Kidney epithelial cell (primary cell): ENCODE data around the gene KNOP1. TPM values are rescaled to one million over a fixed set of nuclear protein-coding genes. Genes with fewer than 3 reads are reported as not detected.
A peak's percentile ranks its signal among the peaks of the same experiment; 100 is the strongest.

ENCODE experiments used
- DNase-seq: peaks from one replicate; pipeline ENCODE4 v3.0.0-alpha.2; 2010; ENCODE audit warnings: low read depth
- H3K27me3 ChIP-seq: 2 replicates; pipeline ENCODE4 v1.6.0; 2011; ENCODE audit warnings: low read length; ENCODE audit not compliant: control insufficient read depth, insufficient read depth
- H3K36me3 ChIP-seq: 2 replicates; pipeline ENCODE4 v1.5.1; 2011; ENCODE audit warnings: low read length; ENCODE audit not compliant: control insufficient read depth, insufficient read depth
- H3K4me3 ChIP-seq: 2 replicates; pipeline ENCODE4 v1.5.1; 2011; ENCODE audit warnings: low read depth, mild to moderate bottlenecking, control low read depth, low read length
- total RNA-seq: library from RNA; depleted of rRNA; stranded (reverse); fragments of >200 nt; gene quantifications from 2 replicates; pipeline ENCODE4 v1.2.3, GENCODE V29; 2015
- TF ChIP-seq, protein P1 (sequence below): IDR thresholded peaks from 2 replicates; pipeline ENCODE4 v1.5.1; 2011; ENCODE audit warnings: mild to moderate bottlenecking, moderate library complexity, low read length, control low read depth, inconsistent platforms; ENCODE audit not compliant: insufficient read depth, poor library complexity, severe bottlenecking

The KNOP1 gene
- total RNA-seq, 1 donor from 2014 or later = 32.8 TPM

DNA sequence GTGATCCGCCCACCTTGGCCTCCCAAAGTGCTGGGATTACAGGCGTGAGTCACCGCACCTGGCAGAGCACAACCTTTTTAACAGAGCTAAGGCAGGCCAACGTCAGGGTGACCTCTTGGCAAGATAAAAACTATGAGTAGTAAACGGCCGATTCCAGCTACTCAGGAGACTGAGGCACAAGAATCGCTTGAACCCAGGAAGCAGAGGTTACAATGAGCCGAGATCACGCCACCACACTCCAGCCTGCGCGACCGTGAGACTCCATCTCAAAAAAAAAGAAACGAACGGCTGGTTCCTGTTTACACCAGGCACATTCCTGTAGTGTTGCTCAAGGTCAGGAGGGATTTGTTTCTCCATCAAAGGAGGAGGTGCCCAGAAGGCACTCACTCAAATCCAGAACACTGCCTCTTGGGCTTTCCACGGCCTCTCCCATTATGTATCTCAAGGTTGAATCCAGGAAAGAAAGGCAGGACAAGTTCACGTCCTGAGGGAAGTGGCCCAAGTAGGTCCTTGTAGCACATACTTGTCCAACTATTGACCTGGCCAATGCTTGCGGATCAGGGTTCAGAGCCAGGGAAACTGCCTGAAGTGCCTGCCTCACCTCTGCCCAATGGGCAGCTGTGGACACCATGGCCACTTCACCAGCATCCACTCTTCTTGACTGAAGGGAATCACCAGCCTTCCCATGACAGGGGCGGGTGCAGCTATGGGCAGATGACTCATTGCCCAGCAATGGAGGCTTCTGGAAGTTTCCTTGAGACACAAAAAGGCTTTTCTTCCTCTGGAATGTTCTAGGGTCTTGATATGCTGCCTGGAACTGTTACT is 13.5 kb downstream of the KNOP1 start:
- Histone ChIP-seq H3K36me3 (peaks cover 5% of the 10 kb centered on the region), H3K27me3 (no peaks in the 10 kb centered on the region), H3K4me3 (no peak overlapping the region)
- TF ChIP-seq, protein P1, sequence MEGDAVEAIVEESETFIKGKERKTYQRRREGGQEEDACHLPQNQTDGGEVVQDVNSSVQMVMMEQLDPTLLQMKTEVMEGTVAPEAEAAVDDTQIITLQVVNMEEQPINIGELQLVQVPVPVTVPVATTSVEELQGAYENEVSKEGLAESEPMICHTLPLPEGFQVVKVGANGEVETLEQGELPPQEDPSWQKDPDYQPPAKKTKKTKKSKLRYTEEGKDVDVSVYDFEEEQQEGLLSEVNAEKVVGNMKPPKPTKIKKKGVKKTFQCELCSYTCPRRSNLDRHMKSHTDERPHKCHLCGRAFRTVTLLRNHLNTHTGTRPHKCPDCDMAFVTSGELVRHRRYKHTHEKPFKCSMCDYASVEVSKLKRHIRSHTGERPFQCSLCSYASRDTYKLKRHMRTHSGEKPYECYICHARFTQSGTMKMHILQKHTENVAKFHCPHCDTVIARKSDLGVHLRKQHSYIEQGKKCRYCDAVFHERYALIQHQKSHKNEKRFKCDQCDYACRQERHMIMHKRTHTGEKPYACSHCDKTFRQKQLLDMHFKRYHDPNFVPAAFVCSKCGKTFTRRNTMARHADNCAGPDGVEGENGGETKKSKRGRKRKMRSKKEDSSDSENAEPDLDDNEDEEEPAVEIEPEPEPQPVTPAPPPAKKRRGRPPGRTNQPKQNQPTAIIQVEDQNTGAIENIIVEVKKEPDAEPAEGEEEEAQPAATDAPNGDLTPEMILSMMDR = no peak
- no peak for DNase-seq

DNA sequence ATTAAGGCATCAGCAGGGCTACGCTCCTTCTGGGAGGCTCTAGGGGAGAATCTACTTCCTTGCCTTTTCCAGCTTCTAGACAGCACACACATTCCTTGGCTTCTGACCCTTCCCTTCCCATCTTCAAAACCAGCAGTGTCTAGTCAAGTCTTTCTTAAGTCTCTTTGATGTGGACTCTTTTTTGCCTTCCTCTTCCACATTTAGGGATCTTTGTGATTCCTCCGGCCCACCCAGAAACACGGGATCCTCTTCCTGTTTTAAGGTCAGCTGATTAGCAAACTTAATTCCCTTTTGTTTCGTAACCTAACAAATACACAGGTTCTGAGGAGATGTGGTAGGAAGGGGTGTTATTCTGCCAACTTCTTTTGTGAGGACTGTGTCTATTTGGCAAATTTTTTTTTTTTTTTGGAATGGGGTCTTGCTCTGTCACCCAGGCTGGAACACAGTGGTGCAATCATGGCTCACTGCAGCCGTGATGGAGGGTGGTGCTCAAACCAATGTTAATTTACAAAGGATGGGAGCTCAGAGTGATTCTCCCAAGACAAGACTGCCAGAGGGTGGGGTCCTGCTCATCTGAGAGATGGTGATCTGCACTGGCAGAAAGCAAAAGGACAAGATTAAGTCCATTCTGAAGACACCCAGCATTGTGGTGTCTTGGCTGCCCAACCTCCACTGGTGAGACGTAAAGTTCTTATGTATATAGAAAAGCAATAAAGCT is 14.7 kb downstream of the KNOP1 start:
- no peak for DNase-seq
- Histone ChIP-seq H3K27me3 (no peaks in the 10 kb centered on the region), H3K36me3 (peaks cover 5% of the 10 kb centered on the region), H3K4me3 (no peak overlapping the region)
- TF ChIP-seq, protein P1 = no peak

DNA sequence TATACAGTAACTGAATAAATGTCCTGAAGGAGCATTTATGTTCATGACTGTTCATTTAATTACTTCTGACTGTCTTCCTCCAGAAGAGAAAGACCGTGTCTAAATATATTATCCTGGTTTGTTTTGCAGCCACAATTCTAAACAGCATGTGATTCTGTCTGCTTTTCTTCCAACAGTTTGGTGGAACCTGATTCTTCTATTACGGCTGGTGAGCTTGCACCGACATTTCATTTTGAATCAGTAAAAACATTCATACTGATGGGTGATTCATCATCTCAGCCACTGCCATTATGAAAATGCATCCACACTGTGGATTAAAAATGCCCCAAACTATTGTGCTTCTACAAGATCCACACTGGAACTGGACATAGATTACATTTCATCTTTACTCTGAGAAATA is 16.9 kb downstream of the KNOP1 start:
- H3K36me3 ChIP-seq = peaks cover 7% of the 10 kb centered on the region
- TF ChIP-seq, protein P1 = no peak
- no peaks in the 10 kb centered on the region for H3K27me3 ChIP-seq
- DNase-seq = no peak
- H3K4me3 ChIP-seq = no peak overlapping the region

DNA sequence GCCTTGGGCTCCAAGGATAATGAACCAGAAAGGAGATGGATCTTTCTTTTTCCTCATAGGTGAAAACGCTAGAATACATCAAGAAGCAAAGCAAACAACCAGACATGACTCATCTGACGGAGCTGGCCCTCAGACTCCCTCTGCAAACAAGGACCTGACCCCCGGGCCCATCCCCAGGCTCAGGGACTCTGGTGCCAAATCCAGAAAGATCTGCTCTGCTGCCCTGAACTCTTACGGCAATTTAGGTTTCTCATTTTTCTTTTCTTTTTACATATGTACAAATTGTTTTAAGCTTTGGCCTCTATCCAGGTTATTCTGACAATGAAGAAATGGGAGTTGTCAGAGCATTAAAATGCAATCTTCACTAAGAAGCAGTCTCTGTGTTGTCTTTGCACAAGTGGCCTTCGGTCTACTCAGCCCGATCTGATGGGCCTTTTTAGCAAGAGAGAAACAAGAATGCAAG is 17.7 kb downstream of the KNOP1 start:
- DNase-seq = peak; percentile 69
- H3K27me3 ChIP-seq = no peaks in the 10 kb centered on the region
- TF ChIP-seq, protein P1 = no peak
- no peak overlapping the region for H3K4me3 ChIP-seq
- peaks cover 7% of the 10 kb centered on the region for H3K36me3 ChIP-seq

DNA sequence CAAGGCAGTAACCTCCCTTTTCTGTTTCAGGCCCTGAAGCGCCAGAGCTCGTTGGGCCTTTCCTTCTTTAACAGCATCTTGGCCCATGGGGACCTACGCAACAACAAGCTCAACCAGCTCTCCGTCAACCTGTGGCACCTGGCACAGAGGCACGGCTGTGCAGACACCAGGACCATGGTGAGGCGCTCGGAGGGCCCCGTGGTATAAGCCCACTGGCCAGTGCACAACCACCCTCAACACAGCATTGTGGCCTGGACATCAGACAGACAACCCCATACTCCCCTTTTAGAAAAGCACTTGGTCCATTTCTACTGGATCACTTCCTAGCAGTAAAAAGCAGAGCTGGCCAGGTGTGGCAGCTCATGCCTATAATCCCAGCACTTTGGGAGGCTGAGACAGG is 18.6 kb downstream of the KNOP1 start:
- no peak overlapping the region for H3K4me3 ChIP-seq
- TF ChIP-seq, protein P1 = no peak
- no peak for DNase-seq
- peaks cover 4% of the 10 kb centered on the region for H3K36me3 ChIP-seq
- no peaks in the 10 kb centered on the region for H3K27me3 ChIP-seq
